ENCODE data around the gene RBM18. TPM values are rescaled to one million over a fixed set of nuclear protein-coding genes. Genes with fewer than 3 reads are reported as not detected.

RBM18 gene
- total RNA-seq, 2 donors from 2014 or later: 21.5 TPM

GRCh38 chr9:122258886-122259415 is 5.7 kb downstream of the RBM18 start:
- peaks cover 12% of the 10 kb centered on the region for H3K36me3 ChIP-seq
- intact Hi-C loops (cut with DNase I): no loop called here

GRCh38 chr9:122256206-122256605 is 8.4 kb downstream of the RBM18 start:
- H3K4me3 ChIP-seq: no peak overlapping the region
- DNase-seq: no peak
- no peaks in the 10 kb centered on the region for H3K4me1 ChIP-seq
- H3K27me3 ChIP-seq: no peaks in the 10 kb centered on the region
- intact Hi-C loops (cut with DNase I): no loop called here
- no peak overlapping the region for H3K27ac ChIP-seq
- no peak overlapping the region for H3K9ac ChIP-seq (ENCODE audit: low read depth in 2 of 2, low read length in 2 of 2)
- H3K9me3 ChIP-seq: no peaks in the 10 kb centered on the region
- H3K36me3 ChIP-seq: peaks cover 18% of the 10 kb centered on the region
- no peak for TF ChIP-seq CTCF (IDR thresholded peaks at IDR 0.05)

More at GRCh38 chr9:122258886-122259415, 5.7 kb downstream of the RBM18 start:
- no peak for DNase-seq
- Histone ChIP-seq H3K4me1 (no peaks in the 10 kb centered on the region), H3K27me3 (no peaks in the 10 kb centered on the region), H3K9me3 (no peaks in the 10 kb centered on the region), H3K27ac (no peak overlapping the region), H3K4me3 (no peak overlapping the region), H3K9ac (ENCODE audit: low read depth in 2 of 2, low read length in 2 of 2) (no peak overlapping the region)
- TF ChIP-seq CTCF (IDR thresholded peaks at IDR 0.05): no peak

GRCh38 chr9:122254761-122255160 is 9.9 kb downstream of the RBM18 start:
- no peak for DNase-seq
- H3K36me3 ChIP-seq: peaks cover 12% of the 10 kb centered on the region
- no peaks in the 10 kb centered on the region for H3K27me3 ChIP-seq
- H3K9me3 ChIP-seq: no peaks in the 10 kb centered on the region
- TF ChIP-seq CTCF (IDR thresholded peaks at IDR 0.05): no peak
- H3K27ac ChIP-seq: no peak overlapping the region
- intact Hi-C loops (cut with DNase I): no loop called here
- H3K9ac ChIP-seq (ENCODE audit: low read depth in 2 of 2, low read length in 2 of 2): no peak overlapping the region
- no peak overlapping the region for H3K4me3 ChIP-seq
- no peaks in the 10 kb centered on the region for H3K4me1 ChIP-seq

- Histone ChIP-seq H3K36me3 (peaks cover 12% of the 10 kb centered on the region), H3K9ac (ENCODE audit: low read depth in 2 of 2, low read length in 2 of 2) (no peak overlapping the region), H3K9me3 (no peaks in the 10 kb centered on the region), H3K27me3 (no peaks in the 10 kb centered on the region), H3K4me3 (no peak overlapping the region), H3K27ac (no peak overlapping the region), H3K4me1 (no peaks in the 10 kb centered on the region)
- intact Hi-C loops (cut with DNase I): no loop called here
- no peak for DNase-seq
- no peak for TF ChIP-seq CTCF (IDR thresholded peaks at IDR 0.05)
Measured at GRCh38 chr9:122252796-122253195, 11.8 kb downstream of the RBM18 start.

- H3K4me1 ChIP-seq: no peaks in the 10 kb centered on the region
- no peak overlapping the region for H3K27ac ChIP-seq
- H3K9ac ChIP-seq (ENCODE audit: low read depth in 2 of 2, low read length in 2 of 2): no peak overlapping the region
- H3K9me3 ChIP-seq: no peaks in the 10 kb centered on the region
- intact Hi-C loops (cut with DNase I): no loop called here
- TF ChIP-seq CTCF (IDR thresholded peaks at IDR 0.05): no peak
- peaks cover 13% of the 10 kb centered on the region for H3K36me3 ChIP-seq
- DNase-seq: no peak
- no peaks in the 10 kb centered on the region for H3K27me3 ChIP-seq
- H3K4me3 ChIP-seq: no peak overlapping the region
Measured at GRCh38 chr9:122251351-122251750, 13.3 kb downstream of the RBM18 start.

Measured in colonic mucosa (tissue), 4 donors.